GM10266 (cell line): ENCODE data around the gene BCAS3.

Experiments used
- DNase-seq: peaks from one replicate; pipeline ENCODE4 v3.0.0; 2012; ENCODE audit errors: extremely low spot score
- TF ChIP-seq, protein P1 (sequence below): IDR thresholded peaks from 2 replicates; pipeline ENCODE4 v1.5.1; 2012; ENCODE audit warnings: mild to moderate bottlenecking, low read depth; ENCODE audit not compliant: control insufficient read depth, insufficient read depth; ENCODE audit errors: missing control alignments

BCAS3 gene

DNA sequence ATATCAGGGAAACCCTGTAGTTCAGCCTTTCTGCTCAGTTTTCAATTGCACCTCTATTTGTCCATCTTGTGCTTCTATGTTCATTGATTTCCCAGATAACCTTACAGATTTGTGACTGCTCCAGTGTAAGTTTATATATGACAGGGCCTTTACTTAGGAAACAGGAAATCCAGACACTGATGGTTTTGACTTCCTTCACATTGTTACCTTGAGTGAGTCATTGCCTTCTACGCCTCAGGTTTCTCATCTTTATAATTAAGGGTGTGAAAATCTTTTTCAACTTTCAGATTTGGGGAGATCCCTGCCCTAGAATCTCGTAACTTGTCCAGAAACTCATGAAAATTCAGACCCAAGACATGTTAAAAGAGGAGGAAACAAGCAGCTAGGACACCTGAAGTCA, 379.6 kb downstream of the BCAS3 start:
- TF ChIP-seq, protein P1, sequence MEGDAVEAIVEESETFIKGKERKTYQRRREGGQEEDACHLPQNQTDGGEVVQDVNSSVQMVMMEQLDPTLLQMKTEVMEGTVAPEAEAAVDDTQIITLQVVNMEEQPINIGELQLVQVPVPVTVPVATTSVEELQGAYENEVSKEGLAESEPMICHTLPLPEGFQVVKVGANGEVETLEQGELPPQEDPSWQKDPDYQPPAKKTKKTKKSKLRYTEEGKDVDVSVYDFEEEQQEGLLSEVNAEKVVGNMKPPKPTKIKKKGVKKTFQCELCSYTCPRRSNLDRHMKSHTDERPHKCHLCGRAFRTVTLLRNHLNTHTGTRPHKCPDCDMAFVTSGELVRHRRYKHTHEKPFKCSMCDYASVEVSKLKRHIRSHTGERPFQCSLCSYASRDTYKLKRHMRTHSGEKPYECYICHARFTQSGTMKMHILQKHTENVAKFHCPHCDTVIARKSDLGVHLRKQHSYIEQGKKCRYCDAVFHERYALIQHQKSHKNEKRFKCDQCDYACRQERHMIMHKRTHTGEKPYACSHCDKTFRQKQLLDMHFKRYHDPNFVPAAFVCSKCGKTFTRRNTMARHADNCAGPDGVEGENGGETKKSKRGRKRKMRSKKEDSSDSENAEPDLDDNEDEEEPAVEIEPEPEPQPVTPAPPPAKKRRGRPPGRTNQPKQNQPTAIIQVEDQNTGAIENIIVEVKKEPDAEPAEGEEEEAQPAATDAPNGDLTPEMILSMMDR = no peak
- DNase-seq = no peak

DNA sequence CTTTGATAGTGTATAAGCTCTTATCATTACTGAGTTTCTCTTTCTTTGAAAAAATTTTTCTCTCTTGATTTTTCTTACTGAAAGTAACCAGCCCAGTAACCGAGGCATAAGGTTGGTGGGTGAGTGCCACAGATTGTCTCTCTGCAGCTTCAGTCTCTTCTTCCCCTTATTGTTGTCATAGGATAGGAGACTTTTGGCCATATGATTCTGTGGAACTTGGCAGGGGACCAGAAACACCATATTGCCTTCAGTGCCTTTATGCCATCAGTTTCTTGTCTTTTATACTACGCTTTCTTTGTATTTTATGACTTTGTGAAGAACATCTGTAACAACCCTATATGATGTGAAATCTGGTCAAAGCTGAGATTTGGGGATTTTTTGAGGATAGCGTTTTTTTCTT, 380.4 kb downstream of the BCAS3 start:
- no peak for DNase-seq
- TF ChIP-seq, protein P1 = no peak

DNA sequence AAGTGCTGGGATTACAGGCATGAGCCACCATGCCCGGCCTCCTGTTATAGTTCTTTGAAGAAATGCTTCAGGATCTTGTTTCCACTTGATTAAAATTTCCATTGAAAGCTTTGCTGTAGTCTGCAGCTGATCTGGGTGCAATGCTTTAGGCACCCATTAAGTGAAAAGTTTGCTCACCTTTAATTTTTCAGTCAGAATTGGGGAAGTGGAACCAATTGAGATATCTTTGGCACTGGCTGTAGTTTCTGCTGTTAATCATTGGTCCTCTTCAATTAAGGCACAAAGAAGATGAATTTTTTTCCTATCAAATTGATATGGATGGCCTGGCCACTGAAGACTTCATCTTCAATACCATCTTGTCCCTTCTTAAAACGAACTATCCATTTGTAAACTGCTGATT, 385.9 kb downstream of the BCAS3 start:
- no peak for DNase-seq
- TF ChIP-seq, protein P1 = no peak

DNA sequence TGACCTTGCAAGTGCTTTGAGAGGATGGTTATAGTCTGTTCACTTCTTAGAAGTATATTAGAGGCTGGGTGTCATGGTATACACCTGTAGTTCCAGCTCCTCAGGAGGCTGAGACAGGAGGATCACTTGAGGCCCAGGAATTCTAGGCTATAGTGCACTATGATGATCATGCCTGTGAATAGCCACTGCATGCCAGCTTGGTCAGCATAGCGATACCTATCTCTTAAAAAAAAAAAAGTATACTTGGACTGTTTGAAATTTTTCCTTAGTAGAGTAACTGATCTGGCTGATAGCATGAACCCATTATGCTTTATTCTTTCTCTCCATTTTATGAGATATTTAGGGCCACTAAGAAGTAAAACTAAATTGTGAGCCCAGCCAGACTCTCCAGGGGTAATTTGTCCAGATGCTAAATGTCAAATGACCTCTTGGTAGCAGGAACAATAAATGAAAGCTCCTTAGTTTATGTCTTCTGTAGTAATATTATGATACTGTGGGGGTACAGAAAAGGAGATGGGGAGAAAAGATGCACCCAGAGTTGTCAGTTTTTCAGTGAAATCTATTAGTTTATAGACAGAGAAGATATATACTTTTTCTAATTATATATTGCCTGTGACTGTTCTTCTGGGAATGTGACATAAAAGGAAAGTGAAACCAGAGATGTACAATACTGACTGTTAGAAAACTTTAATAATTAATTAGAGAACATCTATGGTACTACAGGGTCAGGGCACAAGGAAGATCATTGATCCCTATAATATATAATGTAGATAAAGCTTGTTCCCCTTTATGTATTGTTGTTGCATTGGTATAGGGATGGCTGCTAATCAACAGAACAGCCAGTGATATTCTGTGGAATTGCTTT, 386.7 kb downstream of the BCAS3 start:
- no peak for DNase-seq
- TF ChIP-seq, protein P1 = no peak

DNA sequence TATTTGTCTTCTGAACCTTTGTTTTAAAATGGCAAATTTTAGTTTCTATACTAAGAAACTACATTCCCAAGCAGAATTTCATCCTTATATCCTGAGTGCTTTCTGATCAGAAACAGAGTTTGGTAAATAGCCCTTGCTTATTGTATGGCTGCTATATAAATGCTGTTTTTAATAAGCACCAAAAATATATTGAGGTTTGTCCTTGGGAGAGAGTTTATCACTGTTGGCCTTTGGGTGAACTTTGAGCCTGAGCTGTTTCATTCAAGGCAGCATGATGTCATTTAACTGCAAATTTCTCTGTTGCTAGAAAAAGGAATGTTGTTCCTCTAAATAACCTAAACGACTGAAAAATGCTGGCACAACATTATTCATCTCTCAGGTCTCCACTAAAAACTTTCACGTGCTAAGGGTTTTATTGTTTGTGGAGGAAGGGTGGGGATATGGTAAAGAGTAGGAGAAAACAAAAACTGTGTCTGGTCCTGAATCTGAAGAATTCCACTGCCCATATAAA, 387.7 kb downstream of the BCAS3 start:
- TF ChIP-seq, protein P1 = no peak
- peak; percentile 10 for DNase-seq

DNA sequence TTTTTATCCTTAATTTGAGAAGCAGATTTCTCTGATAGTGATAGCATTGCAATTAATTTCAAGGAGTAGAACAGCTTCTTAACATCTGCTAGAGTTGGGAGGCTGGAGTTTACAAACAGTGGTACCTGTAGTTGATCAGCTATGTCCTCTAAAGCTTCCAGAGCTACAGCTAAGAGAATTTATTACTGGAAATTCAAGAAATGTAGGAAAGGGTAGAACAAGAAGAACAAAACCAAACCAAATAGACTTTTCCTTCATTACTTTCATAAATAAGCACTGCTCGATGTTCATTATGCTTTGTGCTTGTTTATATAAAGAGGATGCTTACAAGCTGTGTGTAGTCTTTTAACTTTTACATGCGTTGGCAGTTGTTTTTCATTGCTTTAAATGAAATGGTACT, 388.4 kb downstream of the BCAS3 start:
- TF ChIP-seq, protein P1 = no peak
- no peak for DNase-seq

DNA sequence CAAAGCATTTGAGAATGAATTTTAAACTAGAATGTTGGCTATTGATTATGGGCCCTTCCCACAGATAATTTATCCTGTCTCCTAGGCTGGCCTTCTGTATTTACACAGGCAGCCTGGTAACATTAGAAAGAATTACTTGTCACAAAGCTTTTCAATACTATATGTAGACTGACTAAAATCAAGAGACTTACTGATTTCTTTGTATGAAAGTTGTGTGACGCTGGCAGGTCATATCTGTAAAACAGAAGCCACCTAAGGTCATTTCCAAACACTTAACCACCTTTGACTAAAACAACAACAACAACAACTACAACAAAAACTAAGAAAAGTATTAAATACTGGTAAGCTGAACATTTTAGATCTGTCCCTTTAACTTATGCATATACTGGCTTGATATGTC, 393.0 kb downstream of the BCAS3 start:
- DNase-seq = no peak
- TF ChIP-seq, protein P1 = no peak
